Endodermal cell (in vitro differentiated cells): ENCODE data around the gene C10orf53. TPM values are rescaled to one million over a fixed set of nuclear protein-coding genes. Genes with fewer than 3 reads are reported as not detected.

Experiments used
- DNase-seq: peaks from one replicate; pipeline ENCODE4 v3.0.0-alpha.2; 2017
- H3K27ac ChIP-seq: 2 replicates; pipeline ENCODE4 v1.5.1; 2013; ENCODE audit warnings: mild to moderate bottlenecking, low read depth, low read length, moderate library complexity
- H3K27me3 ChIP-seq: 2 replicates; pipeline ENCODE4 v1.6.1; 2013; ENCODE audit warnings: mild to moderate bottlenecking, low read length, moderate library complexity; ENCODE audit not compliant: insufficient read depth, control insufficient read depth, poor library complexity, severe bottlenecking
- H3K36me3 ChIP-seq: 2 replicates; pipeline ENCODE4 v1.7.0; 2013; ENCODE audit warnings: mild to moderate bottlenecking, low read length, moderate library complexity; ENCODE audit not compliant: control insufficient read depth, insufficient read depth
- H3K4me1 ChIP-seq: one replicate; pipeline ENCODE4 v1.7.0; 2013; ENCODE audit warnings: low read length; ENCODE audit not compliant: control insufficient read depth, insufficient read depth
- H3K4me3 ChIP-seq: 2 replicates; pipeline ENCODE4 v1.5.1; 2013; ENCODE audit warnings: mild to moderate bottlenecking, low read length, moderate library complexity
- H3K9ac ChIP-seq: 2 replicates; pipeline ENCODE4 v1.6.1; 2013; ENCODE audit warnings: mild to moderate bottlenecking, low read length, moderate library complexity; ENCODE audit not compliant: poor library complexity, severe bottlenecking; ENCODE audit errors: extremely low read depth
- H3K9me3 ChIP-seq: 2 replicates; pipeline ENCODE4 v1.6.1; 2013; ENCODE audit warnings: mild to moderate bottlenecking, low read length, moderate library complexity; ENCODE audit not compliant: control insufficient read depth
- H3K27ac Mint-ChIP-seq: 2 replicates; pipeline ENCODE4 v1.8.0; 2020; ENCODE audit warnings: mixed read lengths
- H3K27me3 Mint-ChIP-seq: 2 replicates; pipeline ENCODE4 v1.8.0; 2021; ENCODE audit warnings: mild to moderate bottlenecking, mixed read lengths; ENCODE audit not compliant: insufficient read depth
- H3K36me3 Mint-ChIP-seq: 2 replicates; pipeline ENCODE4 v1.8.0; 2020; ENCODE audit warnings: low read depth, mixed read lengths
- H3K4me1 Mint-ChIP-seq: 2 replicates; pipeline ENCODE4 v1.8.0; 2020; ENCODE audit warnings: mixed read lengths
- H3K4me3 Mint-ChIP-seq: 2 replicates; pipeline ENCODE4 v1.8.0; 2020; ENCODE audit warnings: mild to moderate bottlenecking, moderate library complexity, mixed read lengths
- H3K9me3 Mint-ChIP-seq: 2 replicates; pipeline ENCODE4 v1.8.0; 2020; ENCODE audit warnings: mild to moderate bottlenecking, mixed read lengths
- CTCF ChIP-seq: fragments of 200-600 bp; sonication (generic); conservative IDR thresholded peaks from 2 replicates; pipeline ENCODE4 v1.5.0; 2021; ENCODE audit warnings: antibody characterized with exemption, mild to moderate bottlenecking
- WGBS, 2 experiments: methylation state at CpG; one replicate each; pipeline versions ENCODE4 v1.1.5 to v1.1.7; 2013; ENCODE audit warnings: missing lambda C conversion rate in 2 of 2, mixed read lengths in 1 of 2; ENCODE audit not compliant: insufficient coverage in 1 of 2, insufficient read length in 1 of 2; 5-methylcytosine and 5-hydroxymethylcytosine counted together
- total RNA-seq, 2 donors: library from RNA; stranded (reverse); fragmentation: NEBNext Ultra II Directional in 1 of 2; extraction: Animal tissue kit (Norgen Biotek cat#: 25700) in 1 of 2; gene quantifications; 2 replicates in 1 of 2; 3 replicates in 1 of 2; pipeline ENCODE4 v1.2.1, GENCODE V29; 2021

Gene C10orf53
- total RNA-seq, 2 donors from 2014 or later, result not detected

- Mint-ChIP-seq H3K4me3 (no peak overlapping the region), H3K27me3 (peaks cover 78% of the 10 kb centered on the region), H3K27ac (no peak overlapping the region), H3K4me1 (peaks cover 5% of the 10 kb centered on the region), H3K9me3 (peaks cover 26% of the 10 kb centered on the region), H3K36me3 (no peaks in the 10 kb centered on the region)
- no peak for DNase-seq
- Histone ChIP-seq H3K9ac (no peak overlapping the region), H3K27me3 (peaks cover 29% of the 10 kb centered on the region), H3K27ac (no peak overlapping the region), H3K4me3 (no peak overlapping the region), H3K36me3 (no peaks in the 10 kb centered on the region), H3K9me3 (peaks cover 13% of the 10 kb centered on the region), H3K4me1 (no peaks in the 10 kb centered on the region)
- WGBS, 2 experiments, result 93 to 94% methylated on average over 2 of the region's 2 CpGs
- TF ChIP-seq CTCF, result no peak
These were observed 3.4 kb downstream of the C10orf53 start for GRCh38 chr10:49682879-49683278.

- peaks cover 30% of the 10 kb centered on the region for H3K9me3 Mint-ChIP-seq
- no peak overlapping the region for H3K4me3 Mint-ChIP-seq
- no peaks in the 10 kb centered on the region for H3K4me1 ChIP-seq
- H3K36me3 Mint-ChIP-seq, result no peaks in the 10 kb centered on the region
- H3K27ac Mint-ChIP-seq, result no peak overlapping the region
- no peak overlapping the region for H3K9ac ChIP-seq
- H3K9me3 ChIP-seq, result peaks cover 13% of the 10 kb centered on the region
- H3K27ac ChIP-seq, result no peak overlapping the region
- H3K36me3 ChIP-seq, result no peaks in the 10 kb centered on the region
- peaks cover 80% of the 10 kb centered on the region for H3K27me3 Mint-ChIP-seq
- TF ChIP-seq CTCF, result no peak
- WGBS, 2 experiments, result 83% methylated on average over 4 of the region's 4 CpGs; no CpG with 5 or more reads in 1 of the 2 experiments
- peaks cover 9% of the 10 kb centered on the region for H3K4me1 Mint-ChIP-seq
- peak; percentile 48 for DNase-seq
- H3K4me3 ChIP-seq, result no peak overlapping the region
- peaks cover 42% of the 10 kb centered on the region for H3K27me3 ChIP-seq
These were observed 7.2 kb downstream of the C10orf53 start for GRCh38 chr10:49686651-49687050.

GRCh38 chr10:49688261-49688846 is 8.9 kb downstream of the C10orf53 start:
- TF ChIP-seq CTCF, result no peak
- Mint-ChIP-seq H3K4me1 (peaks cover 9% of the 10 kb centered on the region), H3K9me3 (peaks cover 30% of the 10 kb centered on the region), H3K4me3 (no peak overlapping the region), H3K27me3 (peaks cover 83% of the 10 kb centered on the region), H3K27ac (no peak overlapping the region), H3K36me3 (no peaks in the 10 kb centered on the region)
- Histone ChIP-seq H3K9ac (no peak overlapping the region), H3K4me1 (no peaks in the 10 kb centered on the region), H3K36me3 (no peaks in the 10 kb centered on the region), H3K9me3 (peaks cover 13% of the 10 kb centered on the region), H3K27ac (no peak overlapping the region), H3K4me3 (no peak overlapping the region), H3K27me3 (peaks cover 52% of the 10 kb centered on the region)
- DNase-seq, result no peak
- 44 to 49% methylated on average over 6 to 8 of the region's 8 CpGs for WGBS, 2 experiments
